Measurements from ENCODE around the gene KCNMB3.
"Not testable (repeated sequence)": the region's sequence is repeated elsewhere in the genome, so short reads cannot be mapped to it uniquely, and the experiment has no call there.

The KCNMB3 gene

GRCh38 chr3:179266701-179267211, 15.8 kb upstream of the KCNMB3 start:
- DNase-seq = peak; percentile 67
- in situ Hi-C loops (cut with MboI; ENCODE audit: low pct_unique_long_range_greater_than_20kb, low sequenced_read_pairs) = no loop called here

- in situ Hi-C loops (cut with MboI; ENCODE audit: low pct_unique_long_range_greater_than_20kb, low sequenced_read_pairs) = no loop called here
- peak; percentile 74 for DNase-seq
Observed at GRCh38 chr3:179265875-179266274, 15.0 kb upstream of the KCNMB3 start.

- in situ Hi-C loops (cut with MboI; ENCODE audit: low pct_unique_long_range_greater_than_20kb, low sequenced_read_pairs) = no loop called here
- no peak for DNase-seq
Observed at GRCh38 chr3:179265092-179265491, 14.2 kb upstream of the KCNMB3 start.

DNA sequence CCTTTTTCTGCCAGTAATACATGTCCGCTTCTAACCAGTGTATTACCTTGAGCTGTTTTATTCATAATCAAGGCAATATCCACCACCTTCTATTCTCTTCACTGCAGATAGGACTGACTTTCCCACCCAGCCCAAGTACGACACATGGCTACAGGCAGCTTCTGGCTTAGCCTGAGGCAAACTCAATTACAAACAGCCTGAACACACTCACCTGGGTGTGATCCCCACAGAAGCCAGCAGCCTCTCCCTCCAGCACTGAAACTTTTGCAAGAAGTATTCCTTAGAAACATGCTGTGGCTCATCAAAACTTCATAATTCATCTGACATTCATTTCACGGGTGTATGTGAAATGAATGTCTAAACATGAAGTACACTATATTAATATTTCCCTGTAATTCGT, 13.5 kb upstream of the KCNMB3 start:
- in situ Hi-C loops (cut with MboI; ENCODE audit: low pct_unique_long_range_greater_than_20kb, low sequenced_read_pairs) = no loop called here
- no peak for DNase-seq

DNA sequence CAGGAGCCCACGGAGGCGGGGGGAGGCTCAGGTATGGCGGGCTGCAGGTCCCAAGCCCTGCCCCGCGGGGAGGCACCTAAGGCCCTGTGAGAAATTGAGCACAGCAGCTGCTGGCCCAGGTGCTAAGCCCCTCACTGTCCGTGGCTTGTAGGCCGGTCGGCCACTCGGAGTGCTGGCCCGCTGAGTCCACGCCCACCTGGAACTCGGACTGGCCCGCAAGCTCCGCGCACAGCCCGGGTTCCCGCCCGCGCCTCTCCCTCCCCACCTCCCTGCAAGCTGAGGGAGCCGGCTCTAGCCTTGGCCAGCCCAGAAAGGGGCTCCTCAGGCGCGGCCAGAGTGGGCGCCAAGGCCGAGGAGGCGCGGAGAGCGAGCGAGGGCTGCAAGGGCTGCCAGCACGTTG, 12.2 kb upstream of the KCNMB3 start:
- no peak for DNase-seq
- in situ Hi-C loops (cut with MboI; ENCODE audit: low pct_unique_long_range_greater_than_20kb, low sequenced_read_pairs) = no loop called here

DNA sequence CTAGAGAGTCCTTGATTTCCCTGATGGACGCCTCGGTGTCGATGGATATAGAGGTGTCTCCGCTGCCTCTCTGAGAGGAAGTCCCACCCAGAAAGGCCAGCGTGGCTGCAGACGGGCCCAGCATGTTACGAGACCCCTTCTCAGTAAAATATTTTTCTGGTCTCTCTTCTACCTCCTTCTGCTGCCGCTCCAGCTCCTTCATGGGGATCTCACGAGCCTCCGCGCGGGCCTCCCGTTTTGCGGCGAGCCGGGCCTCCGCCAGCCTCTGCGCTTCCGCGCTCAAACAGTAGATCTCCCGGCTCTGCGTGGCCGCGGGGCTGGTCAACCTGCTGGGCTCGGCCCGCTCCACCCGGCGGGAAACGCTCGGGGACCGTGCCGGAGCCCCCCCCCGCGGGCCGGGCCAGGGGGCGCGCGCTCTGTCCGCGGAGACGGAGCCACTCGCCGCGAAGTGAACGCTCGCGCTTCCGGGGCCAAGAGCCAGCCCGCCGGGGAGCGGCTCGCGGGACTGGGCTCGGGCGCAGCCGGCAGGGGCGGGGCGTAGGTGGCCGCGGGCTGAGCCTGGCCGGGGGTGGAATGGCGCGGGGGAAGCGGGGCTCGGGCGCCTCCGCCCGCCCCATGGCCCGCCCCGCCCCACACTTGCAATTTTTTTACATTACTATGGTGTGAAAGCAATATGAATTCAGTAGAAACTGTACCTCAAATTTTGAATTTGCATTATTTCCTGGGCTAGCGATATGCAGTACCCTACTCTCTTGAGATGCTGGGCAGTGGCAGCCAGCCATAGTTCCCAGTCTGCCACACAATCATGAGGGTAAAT, 10.2 kb upstream of the KCNMB3 start:
- in situ Hi-C loops (cut with MboI; ENCODE audit: low pct_unique_long_range_greater_than_20kb, low sequenced_read_pairs) = no loop called here
- DNase-seq = no peak

- DNase-seq; in situ Hi-C loops (cut with MboI; ENCODE audit: low pct_unique_long_range_greater_than_20kb, low sequenced_read_pairs): not testable (repeated sequence)
Observed at GRCh38 chr3:179259959-179260756, 9.2 kb upstream of the KCNMB3 start.

- no peak for DNase-seq
- in situ Hi-C loops (cut with MboI; ENCODE audit: low pct_unique_long_range_greater_than_20kb, low sequenced_read_pairs) = no loop called here
Observed at GRCh38 chr3:179258820-179259219, 7.9 kb upstream of the KCNMB3 start.

GRCh38 chr3:179257742-179258141, 6.8 kb upstream of the KCNMB3 start:
- in situ Hi-C loops (cut with MboI; ENCODE audit: low pct_unique_long_range_greater_than_20kb, low sequenced_read_pairs); DNase-seq: not testable (repeated sequence)

- DNase-seq = no peak
- in situ Hi-C loops (cut with MboI; ENCODE audit: low pct_unique_long_range_greater_than_20kb, low sequenced_read_pairs) = no loop called here
Observed at GRCh38 chr3:179256813-179257212, 5.9 kb upstream of the KCNMB3 start.

DNA sequence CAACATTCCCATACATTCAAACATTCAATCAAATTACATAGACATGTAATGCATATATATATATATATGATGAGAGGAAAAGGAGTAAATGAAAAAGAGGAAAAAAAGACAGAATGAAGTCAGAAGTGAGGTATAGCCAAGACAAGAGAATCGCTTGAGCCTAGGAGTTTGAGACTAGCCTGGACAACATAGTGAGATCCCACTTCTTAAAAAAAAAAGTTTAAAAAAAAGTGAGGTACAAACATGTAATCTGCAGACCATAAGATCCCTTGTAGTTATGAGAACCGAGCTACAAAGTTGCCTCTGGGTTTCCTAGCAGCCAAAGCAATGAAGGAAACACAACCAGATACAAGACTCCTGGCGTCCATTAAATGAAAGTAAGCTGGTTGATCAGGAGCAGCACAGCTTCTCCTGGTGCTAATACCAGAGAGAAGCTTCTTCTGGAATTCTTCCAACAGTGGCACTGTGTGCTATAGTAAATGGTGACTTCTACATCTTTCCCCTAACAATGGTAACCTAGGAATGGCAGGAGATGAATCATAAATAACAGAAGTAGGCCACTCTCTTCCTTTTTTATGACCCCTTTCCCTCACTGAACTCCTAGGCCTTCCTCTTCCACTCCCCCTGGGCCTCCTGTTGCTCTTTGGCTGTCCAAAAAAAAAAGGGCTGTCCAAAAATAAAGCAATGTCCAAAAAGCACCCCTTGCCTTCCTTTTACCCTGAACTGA, 3.5 kb downstream of the KCNMB3 start:
- DNase-seq = peak; percentile 57
- in situ Hi-C loops (cut with MboI; ENCODE audit: low pct_unique_long_range_greater_than_20kb, low sequenced_read_pairs) = no loop called here

DNA sequence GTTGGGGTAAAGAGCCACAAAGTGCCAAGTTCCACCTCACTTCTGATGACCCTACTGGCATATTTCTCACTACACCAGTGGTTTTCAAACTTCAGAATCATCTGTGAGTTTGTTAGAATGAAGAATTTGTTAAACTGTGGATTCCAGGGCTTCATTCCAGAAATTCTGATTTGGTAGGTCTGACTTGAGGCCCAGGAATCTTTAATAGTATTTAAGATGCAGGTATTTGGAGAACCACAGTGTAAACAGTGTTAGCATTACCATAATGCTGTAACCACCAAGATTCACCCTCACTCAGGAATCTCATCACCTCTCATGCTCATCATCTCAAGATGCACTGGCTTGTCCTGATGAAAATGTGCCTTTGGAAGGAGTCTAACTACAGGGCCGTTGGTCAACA, 6.0 kb downstream of the KCNMB3 start:
- DNase-seq = no peak
- in situ Hi-C loops (cut with MboI; ENCODE audit: low pct_unique_long_range_greater_than_20kb, low sequenced_read_pairs) = no loop called here

GRCh38 chr3:179242859-179243258, 8.1 kb downstream of the KCNMB3 start:
- in situ Hi-C loops (cut with MboI; ENCODE audit: low pct_unique_long_range_greater_than_20kb, low sequenced_read_pairs); DNase-seq: not testable (repeated sequence)

DNA sequence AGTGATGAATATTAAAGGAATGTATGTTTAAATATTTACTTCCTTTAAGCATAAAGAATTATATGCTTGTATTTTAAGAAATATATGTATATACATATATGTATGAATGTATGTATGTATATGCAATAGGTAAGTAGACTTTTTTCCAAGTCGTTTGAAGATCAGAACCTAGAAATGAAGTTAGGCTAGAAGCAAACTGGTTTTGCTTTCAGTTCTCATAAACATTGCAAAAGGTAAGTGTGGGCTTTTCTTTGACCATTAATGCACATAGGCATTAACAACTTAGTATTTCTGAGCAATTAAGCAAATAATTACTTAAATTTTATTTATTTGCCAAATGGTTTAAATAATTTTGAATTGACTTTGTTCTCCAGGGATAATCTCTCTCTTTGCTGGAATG, 10.6 kb downstream of the KCNMB3 start:
- in situ Hi-C loops (cut with MboI; ENCODE audit: low pct_unique_long_range_greater_than_20kb, low sequenced_read_pairs); DNase-seq: not testable (repeated sequence)

- in situ Hi-C loops (cut with MboI; ENCODE audit: low pct_unique_long_range_greater_than_20kb, low sequenced_read_pairs) = no loop called here
- DNase-seq = peak; percentile 26
Observed at GRCh38 chr3:179236669-179237301, 14.1 kb downstream of the KCNMB3 start.

DNA sequence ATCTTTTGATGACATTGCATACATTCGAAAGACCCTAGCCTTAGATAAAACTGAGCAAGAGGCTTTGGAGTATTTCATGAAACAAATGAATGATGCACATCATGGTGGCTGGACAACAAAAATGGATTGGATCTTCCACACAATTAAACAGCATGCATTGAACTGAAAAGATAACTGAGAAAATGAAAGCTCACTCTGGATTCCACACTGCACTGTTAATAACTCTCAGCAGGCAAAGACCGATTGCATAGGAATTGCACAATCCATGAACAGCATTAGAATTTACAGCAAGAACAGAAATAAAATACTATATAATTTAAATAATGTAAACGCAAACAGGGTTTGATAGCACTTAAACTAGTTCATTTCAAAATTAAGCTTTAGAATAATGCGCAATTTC, 16.7 kb downstream of the KCNMB3 start:
- no peak for DNase-seq
- in situ Hi-C loops (cut with MboI; ENCODE audit: low pct_unique_long_range_greater_than_20kb, low sequenced_read_pairs) = no loop called here

GRCh38 chr3:179233043-179233442, 17.9 kb downstream of the KCNMB3 start:
- in situ Hi-C loops (cut with MboI; ENCODE audit: low pct_unique_long_range_greater_than_20kb, low sequenced_read_pairs) = no loop called here
- peak; percentile 43 for DNase-seq

DNA sequence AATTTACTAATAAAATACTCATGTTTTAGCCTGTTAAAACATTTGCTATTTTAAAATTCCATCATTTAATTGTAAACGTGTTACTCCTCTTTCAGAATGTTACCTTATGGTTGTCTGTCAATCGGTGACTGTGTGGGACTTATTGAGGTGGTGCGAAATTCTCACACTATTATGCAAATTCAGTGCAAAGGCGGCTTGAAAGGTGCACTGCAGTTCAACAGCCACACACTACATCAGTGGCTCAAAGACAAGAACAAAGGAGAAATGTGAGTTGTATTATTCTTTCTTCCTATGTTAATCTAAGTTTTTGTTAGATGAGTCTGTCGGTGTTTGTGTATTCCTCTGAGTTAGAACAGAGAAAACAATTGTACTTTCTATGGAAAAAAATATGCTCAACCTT, 21.7 kb downstream of the KCNMB3 start:
- in situ Hi-C loops (cut with MboI; ENCODE audit: low pct_unique_long_range_greater_than_20kb, low sequenced_read_pairs) = no loop called here
- DNase-seq = no peak

GRCh38 chr3:179227349-179227748, 23.6 kb downstream of the KCNMB3 start:
- DNase-seq = peak; percentile 12
- in situ Hi-C loops (cut with MboI; ENCODE audit: low pct_unique_long_range_greater_than_20kb, low sequenced_read_pairs) = no loop called here

Measured in KBM-7 (cell line).